Esophagus muscularis mucosa (tissue), 4 donors: ENCODE results near the gene RBM17. TPM values are rescaled to one million over a fixed set of nuclear protein-coding genes. Genes with fewer than 3 reads are reported as not detected.

Experiments
- DNase-seq: peaks from one replicate; pipeline ENCODE4 v3.0.0-alpha.2; 2017; ENCODE audit errors: extremely low spot score
- H3K27ac ChIP-seq, 4 donors: fragments of 200-600 bp; sonication (generic); replicated peaks in 1 of 4; 1 replicate in 3 of 4; 2 replicates in 1 of 4; pipeline ENCODE4 v1.5.1; 2016 to 2019; ENCODE audit warnings: mild to moderate bottlenecking in 1 of 4
- H3K27me3 ChIP-seq, 4 donors: fragments of 200-600 bp; sonication (generic); one replicate each; pipeline versions ENCODE4 v1.5.1 to v1.6.0; 2016 to 2019
- H3K36me3 ChIP-seq, 4 donors: fragments of 200-600 bp; sonication (generic); one replicate each; pipeline ENCODE4 v1.5.1; 2016 to 2019
- H3K4me1 ChIP-seq, 4 donors: fragments of 200-600 bp; sonication (generic); one replicate each; pipeline ENCODE4 v1.5.1; 2016 to 2019
- H3K4me3 ChIP-seq, 4 donors: fragments of 200-600 bp; sonication (generic); 1 replicate in 2 of 4; 2 replicates in 2 of 4; pipeline ENCODE4 v1.5.1; 2016 to 2019; ENCODE audit warnings: mild to moderate bottlenecking in 4 of 4, moderate library complexity in 1 of 4
- H3K9me3 ChIP-seq, 4 donors: fragments of 200-600 bp; sonication (generic); 1 replicate in 3 of 4; 2 replicates in 1 of 4; pipeline ENCODE4 v1.5.1; 2016 to 2019
- EP300 ChIP-seq: sonication (generic); formaldehyde crosslinking; IDR thresholded peaks from one replicate; pipeline ENCODE4 v1.6.1; 2017; ENCODE audit warnings: antibody characterized with exemption
- POLR2A ChIP-seq: fragments of 450-650 bp; IDR thresholded peaks from one replicate; pipeline ENCODE4 v1.6.1; 2017; ENCODE audit warnings: antibody characterized with exemption, moderate library complexity, mild to moderate bottlenecking, low read depth
- POLR2AphosphoS5 ChIP-seq, 2 donors: sonication (generic); formaldehyde crosslinking; IDR thresholded peaks; one replicate each; pipeline ENCODE4 v1.6.1; 2017; ENCODE audit warnings: antibody characterized with exemption in 2 of 2
- WGBS: methylation state at CpG from one replicate; pipeline ENCODE4 v1.1.5; 2018; 5-methylcytosine and 5-hydroxymethylcytosine counted together
- intact Hi-C: fragments of 100-400 bp; cut with DNase I; formaldehyde crosslinking; loops from one replicate; pipeline ENCODE4 v1.15.1; 2023
- total RNA-seq, 4 donors: library from RNA; depleted of rRNA; stranded (reverse); fragments of >200 nt; gene quantifications; one replicate each; pipeline versions ENCODE4 v1.1.0 to v1.2.1, GENCODE V29; 2016
- TF ChIP-seq, protein P1 (sequence below), 3 experiments: fragments of 200-600 bp in 2 of 3; fragments of 450-650 bp in 1 of 3; sonication (generic) in 2 of 3; IDR thresholded peaks; one replicate each; pipeline ENCODE4 v1.5.1; 2017 to 2019; ENCODE audit warnings: antibody characterized with exemption in 3 of 3, mild to moderate bottlenecking in 2 of 3, moderate library complexity in 1 of 3

The RBM17 gene
- total RNA-seq, 4 donors from 2014 or later, result 48.5 to 72.9 (median 59.5) TPM

DNA sequence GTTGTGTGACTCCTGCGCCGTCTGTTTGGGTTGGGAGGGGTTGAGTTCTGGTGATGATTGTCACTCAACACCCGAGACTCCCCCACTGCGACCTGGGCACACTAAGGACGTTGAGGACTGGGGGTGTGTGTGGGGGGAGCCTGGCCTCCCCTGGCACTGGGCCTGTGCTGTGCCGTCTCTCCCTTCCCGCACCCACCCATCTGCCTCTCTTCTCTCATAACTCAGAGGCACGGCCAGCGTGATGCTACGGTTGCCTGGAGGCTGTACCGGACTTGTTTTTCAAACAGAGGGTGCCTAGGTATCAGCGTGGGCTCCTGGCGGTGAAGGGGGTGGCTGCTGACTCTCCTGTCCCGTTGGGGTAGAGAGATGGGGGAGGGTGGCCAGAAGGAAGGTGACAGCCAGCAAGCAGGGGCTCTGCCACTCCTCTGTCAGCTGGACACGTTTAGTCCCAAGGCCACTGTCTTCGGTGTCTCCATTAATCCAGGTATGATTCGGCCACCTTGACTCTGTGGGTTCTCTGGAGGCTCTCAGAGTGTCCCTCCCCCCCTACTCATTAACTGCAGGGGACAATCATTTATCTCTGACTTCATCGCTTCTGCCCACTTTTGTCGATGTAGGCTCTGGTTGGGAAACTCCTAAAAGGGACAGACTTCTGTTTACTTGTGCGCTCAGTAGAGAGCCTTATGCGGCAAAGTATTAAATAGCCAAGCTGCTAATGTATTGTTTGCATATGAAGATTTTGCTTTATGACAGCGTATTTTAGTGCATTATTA is 57.4 kb downstream of the RBM17 start:
- WGBS, result 49% methylated on average over 16 of the region's 22 CpGs
- no peak for TF ChIP-seq POLR2A
- no peak for TF ChIP-seq EP300
- TF ChIP-seq, protein P1, sequence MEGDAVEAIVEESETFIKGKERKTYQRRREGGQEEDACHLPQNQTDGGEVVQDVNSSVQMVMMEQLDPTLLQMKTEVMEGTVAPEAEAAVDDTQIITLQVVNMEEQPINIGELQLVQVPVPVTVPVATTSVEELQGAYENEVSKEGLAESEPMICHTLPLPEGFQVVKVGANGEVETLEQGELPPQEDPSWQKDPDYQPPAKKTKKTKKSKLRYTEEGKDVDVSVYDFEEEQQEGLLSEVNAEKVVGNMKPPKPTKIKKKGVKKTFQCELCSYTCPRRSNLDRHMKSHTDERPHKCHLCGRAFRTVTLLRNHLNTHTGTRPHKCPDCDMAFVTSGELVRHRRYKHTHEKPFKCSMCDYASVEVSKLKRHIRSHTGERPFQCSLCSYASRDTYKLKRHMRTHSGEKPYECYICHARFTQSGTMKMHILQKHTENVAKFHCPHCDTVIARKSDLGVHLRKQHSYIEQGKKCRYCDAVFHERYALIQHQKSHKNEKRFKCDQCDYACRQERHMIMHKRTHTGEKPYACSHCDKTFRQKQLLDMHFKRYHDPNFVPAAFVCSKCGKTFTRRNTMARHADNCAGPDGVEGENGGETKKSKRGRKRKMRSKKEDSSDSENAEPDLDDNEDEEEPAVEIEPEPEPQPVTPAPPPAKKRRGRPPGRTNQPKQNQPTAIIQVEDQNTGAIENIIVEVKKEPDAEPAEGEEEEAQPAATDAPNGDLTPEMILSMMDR (IDR thresholded peaks at IDR 0.05), result no peak
- Histone ChIP-seq H3K36me3 (peaks cover 0 to 6% (median 4%) of the 10 kb centered on the region in 4 donors), H3K9me3 (no peaks in the 10 kb centered on the region), H3K4me3 (peak overlapping the region; percentile 75 to 82 (median 80)), H3K27me3 (no peaks in the 10 kb centered on the region), H3K4me1 (peaks cover 14 to 47% (median 30%) of the 10 kb centered on the region in 4 donors), H3K27ac (peak overlapping the region; percentile 85 to 91 (median 88))
- DNase-seq, result no peak
- intact Hi-C loops, result no loop called here

DNA sequence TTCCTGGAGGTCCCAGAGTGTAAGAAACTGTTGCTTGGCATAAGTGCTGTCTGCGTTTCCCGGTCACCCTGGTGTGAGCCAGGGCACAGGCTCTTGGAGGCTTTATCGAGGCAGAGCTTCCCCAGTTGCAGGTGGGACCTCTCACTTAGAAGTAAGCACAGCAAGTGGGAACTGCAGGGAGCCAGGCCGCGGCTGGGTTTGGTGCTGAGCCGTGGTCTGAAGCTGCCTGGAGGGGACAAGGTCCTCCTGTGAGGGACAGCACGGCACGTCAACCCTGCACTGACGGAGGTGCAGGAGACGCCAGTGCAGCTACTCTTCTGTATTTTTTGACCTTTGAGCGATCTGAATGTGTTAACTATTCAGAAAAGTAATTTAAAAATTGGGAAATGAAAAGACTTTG is 58.1 kb downstream of the RBM17 start:
- 86% methylated on average over 9 of the region's 11 CpGs for WGBS
- H3K9me3 ChIP-seq, result no peaks in the 10 kb centered on the region
- intact Hi-C loops, result no loop called here
- H3K27me3 ChIP-seq, result no peaks in the 10 kb centered on the region
- no peak overlapping the region for H3K27ac ChIP-seq
- peaks cover 20 to 54% (median 37%) of the 10 kb centered on the region in 4 donors for H3K4me1 ChIP-seq
- TF ChIP-seq POLR2A (no peak), POLR2AphosphoS5 (IDR thresholded peaks at IDR 0.05) (no peak), EP300 (no peak)
- TF ChIP-seq, protein P1 (IDR thresholded peaks at IDR 0.05), result no peak
- no peak overlapping the region for H3K4me3 ChIP-seq
- H3K36me3 ChIP-seq, result peaks cover 0 to 6% (median 4%) of the 10 kb centered on the region in 4 donors
- no peak for DNase-seq

DNA sequence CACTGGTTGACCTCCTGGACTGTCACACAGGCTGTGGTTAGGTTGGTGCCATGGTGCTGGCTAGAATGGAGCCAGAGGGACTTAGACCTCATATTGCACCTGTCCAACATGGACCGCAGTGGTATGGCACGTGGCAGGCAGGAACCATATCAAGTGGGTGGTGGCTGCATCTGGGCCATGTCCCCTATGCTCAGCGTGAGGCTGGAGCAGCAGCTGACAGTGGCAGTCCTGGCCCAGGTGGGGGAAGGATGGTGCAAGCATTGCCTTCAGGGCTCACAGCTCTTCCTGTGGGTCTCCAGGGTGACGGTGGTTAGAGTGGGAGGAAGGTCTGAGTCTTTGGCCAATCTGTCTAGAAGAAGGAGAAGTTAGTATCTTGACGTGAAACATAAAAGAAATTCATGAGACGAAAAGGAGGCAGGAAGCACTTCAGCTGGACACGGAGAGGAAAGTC is 59.4 kb downstream of the RBM17 start:
- DNase-seq, result no peak
- intact Hi-C loops, result no loop called here
- Histone ChIP-seq H3K27me3 (no peaks in the 10 kb centered on the region), H3K27ac (no peak overlapping the region), H3K36me3 (peaks cover 0 to 6% (median 4%) of the 10 kb centered on the region in 4 donors), H3K4me1 (peaks cover 20 to 59% (median 37%) of the 10 kb centered on the region in 4 donors), H3K4me3 (no peak overlapping the region), H3K9me3 (no peaks in the 10 kb centered on the region)
- WGBS, result 86% methylated on average over 7 of the region's 7 CpGs
- TF ChIP-seq POLR2A (no peak), POLR2AphosphoS5 (IDR thresholded peaks at IDR 0.05) (no peak), EP300 (no peak)
- TF ChIP-seq, protein P1 (IDR thresholded peaks at IDR 0.05), result no peak

DNA sequence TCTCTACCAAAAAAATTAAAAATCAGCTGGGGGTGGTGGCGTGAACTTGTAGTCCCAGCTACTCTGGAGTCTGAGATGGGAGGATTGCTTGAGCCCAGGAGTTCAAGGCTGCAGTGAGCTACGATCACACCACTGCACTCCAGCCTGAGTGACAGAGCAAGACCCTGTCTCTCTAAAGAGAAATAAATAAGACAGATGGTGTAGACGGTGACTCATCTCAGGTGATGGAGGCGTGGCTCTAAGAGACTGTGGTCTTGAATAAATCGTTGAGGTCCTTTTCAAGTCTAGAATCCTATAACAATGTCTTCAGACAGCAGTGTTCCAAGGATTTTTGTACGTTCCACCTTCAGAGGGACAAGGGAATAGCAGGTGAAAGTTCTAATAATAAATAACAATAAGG is 60.1 kb downstream of the RBM17 start:
- intact Hi-C loops, result no loop called here
- TF ChIP-seq EP300, result no peak
- TF ChIP-seq, protein P1 (IDR thresholded peaks at IDR 0.05), result no peak
- no peak for TF ChIP-seq POLR2AphosphoS5 (IDR thresholded peaks at IDR 0.05)
- no peak overlapping the region for H3K27ac ChIP-seq
- no peaks in the 10 kb centered on the region for H3K27me3 ChIP-seq
- no peak for DNase-seq
- 76% methylated on average over 6 of the region's 6 CpGs for WGBS
- no peaks in the 10 kb centered on the region for H3K9me3 ChIP-seq
- peaks cover 20 to 58% (median 35%) of the 10 kb centered on the region in 4 donors for H3K4me1 ChIP-seq
- H3K36me3 ChIP-seq, result peaks cover 0 to 6% (median 4%) of the 10 kb centered on the region in 4 donors
- no peak overlapping the region for H3K4me3 ChIP-seq
